Adipose tissue (tissue), 3 donors: Measurements from ENCODE around the gene PRKCQ. TPM values are rescaled to one million over a fixed set of nuclear protein-coding genes. Genes with fewer than 3 reads are reported as not detected.

ENCODE experiments used
- H3K27ac ChIP-seq: one replicate; pipeline ENCODE4 v1.5.1; 2013; ENCODE audit warnings: low read depth, low read length
- WGBS, 3 donors: extraction: QIAGEN DNeasy Blood & Tissue Kit; methylation state at CpG; one replicate each; pipeline ENCODE4 v1.1.7; 2013; 5-methylcytosine and 5-hydroxymethylcytosine counted together
- polyA plus RNA-seq, 3 donors: library from polyadenylated mRNA; stranded (reverse); fragments of 200-250 nt; gene quantifications; one replicate each; pipeline ENCODE4 v1.2.3, GENCODE V29; 2013
- donor health status: healthy with polysubstance abuse.
- donor health status: Bipolar disorder and iron deficiency.
- donor health status: healthy.

The PRKCQ gene
- polyA plus RNA-seq: 1 to 10 TPM in 1 of 3 donors, under 1 TPM in 2; 0.11 to 2.3 (median 0.36) TPM

- WGBS, 3 donors: 0% methylated on average over 33 to 41 of the region's 41 CpGs
These were observed at the start of gene PRKCQ for GRCh38 chr10:6579904-6580278. PRKCQ (minus strand) TSS chr10:6580276; CDS start chr10:6515135, 65,141 bp downstream.

GRCh38 chr10:6625428-6625827 is 45.4 kb upstream of the PRKCQ start:
- no peak overlapping the region for H3K27ac ChIP-seq
- 68 to 83% (median 69%) methylated on average over 4 of the region's 4 CpGs for WGBS, 3 donors

More at GRCh38 chr10:6579904-6580278, at the start of gene PRKCQ:
- no peak within 1 kb of the TSS for H3K27ac ChIP-seq

- WGBS, 3 donors: 32 to 62% (median 59%) methylated on average over 3 of the region's 3 CpGs
- H3K27ac ChIP-seq: no peak overlapping the region
These were observed 44.3 kb upstream of the PRKCQ start for GRCh38 chr10:6624392-6624791.

DNA sequence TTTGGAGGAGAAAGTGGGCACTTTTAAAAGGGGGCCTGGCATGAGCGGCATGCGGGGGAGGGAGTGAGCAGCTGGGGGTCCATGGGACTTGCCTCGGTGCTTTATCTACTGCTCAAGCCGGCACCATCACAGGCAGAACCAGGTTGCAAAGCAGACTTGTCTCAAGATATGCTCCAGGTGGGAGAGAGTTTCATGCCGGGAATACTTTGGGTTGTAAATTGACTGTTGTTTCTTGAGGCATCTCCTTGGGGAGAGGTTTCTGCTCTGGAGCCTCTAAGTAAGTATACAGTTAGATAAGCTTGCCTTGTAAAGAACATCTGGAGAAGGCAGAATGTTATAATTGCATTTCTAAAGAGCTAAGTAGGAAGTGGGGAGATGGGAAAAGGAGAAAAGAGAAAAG is 42.8 kb upstream of the PRKCQ start:
- 72 to 85% (median 82%) methylated on average over 5 of the region's 5 CpGs for WGBS, 3 donors
- H3K27ac ChIP-seq: no peak overlapping the region

DNA sequence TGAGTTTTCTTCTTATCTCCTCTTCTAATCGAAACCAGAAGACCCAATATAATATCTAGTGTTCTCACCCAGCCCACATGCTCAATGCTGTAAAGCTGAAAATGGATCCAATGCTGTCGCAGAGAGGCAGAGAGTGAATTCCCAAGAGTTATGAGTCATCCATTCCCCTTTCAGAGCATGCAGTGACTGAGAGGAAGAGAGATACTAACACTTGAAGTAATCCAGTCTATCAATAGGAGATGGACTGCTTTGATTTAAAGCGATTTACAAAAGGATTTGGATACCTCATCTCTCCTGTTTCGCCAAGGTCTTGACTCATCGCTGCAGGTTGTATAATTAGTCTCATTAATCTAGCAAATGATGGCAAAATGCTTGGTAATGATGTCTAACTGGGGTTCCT is 41.5 kb upstream of the PRKCQ start:
- 60 to 75% (median 66%) methylated on average over 5 of the region's 5 CpGs for WGBS, 3 donors
- no peak overlapping the region for H3K27ac ChIP-seq

DNA sequence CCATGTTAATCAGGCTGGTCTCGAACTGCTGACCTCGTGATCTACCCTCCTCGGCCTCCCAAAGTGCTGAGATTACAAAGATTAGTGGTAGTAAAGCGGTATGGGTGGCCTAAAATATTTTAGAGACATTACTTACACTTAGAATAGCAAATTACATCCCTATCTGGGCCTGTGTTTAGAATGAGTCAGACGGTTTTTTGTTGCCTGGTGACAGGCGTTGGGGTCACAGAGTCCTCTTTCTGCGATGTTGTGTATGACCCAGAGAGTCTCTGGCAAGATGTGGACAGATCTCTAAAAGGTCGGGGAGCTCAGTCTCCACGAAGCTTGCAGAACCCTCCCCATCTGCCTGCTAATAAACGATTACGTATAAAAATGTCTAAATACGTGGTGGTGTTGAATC is 39.6 kb upstream of the PRKCQ start:
- H3K27ac ChIP-seq: no peak overlapping the region
- WGBS, 3 donors: 75 to 89% (median 82%) methylated on average over 12 of the region's 12 CpGs

- 0 to 54% (median 37%) methylated on average over 1 of the region's 1 CpG for whole genome bisulfite sequencing, 3 donors
- H3K27ac ChIP-seq: no peak overlapping the region
These were observed 38.3 kb upstream of the PRKCQ start for GRCh38 chr10:6618340-6618739.

DNA sequence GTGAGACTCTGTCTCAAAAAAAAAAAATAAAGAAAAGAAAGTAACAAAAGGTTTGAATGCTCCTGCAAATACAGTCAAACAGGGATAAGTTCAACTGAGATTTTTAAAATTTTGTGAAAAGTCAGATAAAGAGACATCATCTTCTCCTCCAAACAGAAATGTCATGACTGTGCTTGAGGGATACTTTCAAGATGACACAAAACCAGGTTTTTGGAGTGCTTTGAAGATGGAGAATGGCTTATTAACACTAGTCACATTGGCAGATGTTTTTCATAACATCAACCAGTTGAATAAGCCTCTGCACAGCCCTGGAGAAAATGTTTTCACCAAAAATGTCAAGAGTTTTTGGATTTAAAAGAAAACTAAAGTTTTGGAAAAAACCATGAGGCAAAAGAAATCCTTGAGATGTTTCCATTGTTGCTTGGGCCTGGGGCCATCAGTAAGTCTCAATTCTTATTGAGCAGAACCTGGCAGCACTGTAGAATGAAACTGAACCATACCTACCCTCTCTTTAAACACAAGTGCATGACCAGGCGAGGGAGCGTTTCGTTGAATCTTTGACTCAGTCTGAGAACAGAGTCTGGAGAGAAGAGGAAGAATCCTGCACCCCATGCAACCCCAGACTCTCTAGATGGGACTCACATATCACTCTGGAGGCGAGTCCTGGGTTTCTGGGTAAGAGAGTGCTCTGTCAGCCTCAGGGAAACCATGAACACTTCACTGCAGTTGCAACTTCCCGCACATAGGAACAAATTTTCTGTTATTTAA is 37.4 kb upstream of the PRKCQ start:
- WGBS, 3 donors: 92 to 96% (median 95%) methylated on average over 5 of the region's 5 CpGs
- no peak overlapping the region for H3K27ac ChIP-seq

- WGBS, 3 donors: 86 to 88% (median 86%) methylated on average over 4 of the region's 4 CpGs
These were observed 35.9 kb upstream of the PRKCQ start for GRCh38 chr10:6615971-6616370.

GRCh38 chr10:6612371-6612770 is 32.3 kb upstream of the PRKCQ start:
- no peak overlapping the region for H3K27ac ChIP-seq
- WGBS, 3 donors: 34 to 64% (median 53%) methylated on average over 2 of the region's 2 CpGs

More at GRCh38 chr10:6615971-6616370, 35.9 kb upstream of the PRKCQ start:
- H3K27ac ChIP-seq: no peak overlapping the region

DNA sequence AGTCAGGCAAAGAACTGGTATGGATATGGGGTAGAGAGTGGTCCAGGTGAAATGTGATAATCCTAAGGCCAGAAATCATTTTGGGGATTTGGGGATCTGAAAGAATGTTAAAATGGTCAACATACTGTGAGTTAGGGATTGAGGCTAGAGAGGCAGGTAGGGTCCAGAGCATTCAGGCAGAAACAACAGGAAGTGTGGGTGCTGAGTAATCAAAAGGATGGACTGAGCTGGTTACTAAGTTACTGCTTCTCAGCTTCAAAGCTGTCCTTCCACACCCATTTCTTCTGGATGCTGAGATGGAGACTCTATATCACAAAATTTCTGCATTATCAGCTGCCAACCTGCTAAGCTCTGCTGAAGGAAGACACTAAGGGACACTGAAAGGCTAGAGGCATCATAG is 30.6 kb upstream of the PRKCQ start:
- H3K27ac ChIP-seq: no peak overlapping the region

GRCh38 chr10:6609625-6610024 is 29.5 kb upstream of the PRKCQ start:
- no peak overlapping the region for H3K27ac ChIP-seq

DNA sequence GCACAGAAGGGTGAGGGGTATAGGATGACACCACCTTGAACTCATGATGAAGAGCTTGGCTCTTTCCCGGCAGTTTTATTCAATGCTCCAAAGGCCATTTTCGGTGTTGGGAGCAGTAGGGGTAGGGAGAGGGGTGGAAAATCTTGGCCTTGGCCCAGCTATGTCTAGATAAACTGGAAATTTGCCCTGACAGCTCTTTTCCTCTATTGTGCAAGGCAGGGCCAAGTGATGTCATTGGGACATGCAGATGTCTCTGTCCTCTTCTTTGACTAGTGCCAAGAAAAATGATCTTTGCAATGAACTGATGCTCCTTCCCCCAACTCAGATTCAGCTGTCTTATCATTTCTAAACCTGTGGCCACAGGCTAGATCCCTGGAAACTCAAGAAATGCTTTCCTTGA is 27.7 kb upstream of the PRKCQ start:
- 59 to 77% (median 62%) methylated on average over 2 of the region's 2 CpGs for WGBS, 3 donors
- no peak overlapping the region for H3K27ac ChIP-seq

- WGBS, 3 donors: 40 to 72% (median 42%) methylated on average over 3 of the region's 3 CpGs
- H3K27ac ChIP-seq: no peak overlapping the region
These were observed 27.1 kb upstream of the PRKCQ start for GRCh38 chr10:6607182-6607581.

GRCh38 chr10:6603142-6604125 is 23.4 kb upstream of the PRKCQ start:
- whole genome bisulfite sequencing, 3 donors: 61 to 71% (median 69%) methylated on average over 15 of the region's 15 CpGs
- no peak overlapping the region for H3K27ac ChIP-seq

DNA sequence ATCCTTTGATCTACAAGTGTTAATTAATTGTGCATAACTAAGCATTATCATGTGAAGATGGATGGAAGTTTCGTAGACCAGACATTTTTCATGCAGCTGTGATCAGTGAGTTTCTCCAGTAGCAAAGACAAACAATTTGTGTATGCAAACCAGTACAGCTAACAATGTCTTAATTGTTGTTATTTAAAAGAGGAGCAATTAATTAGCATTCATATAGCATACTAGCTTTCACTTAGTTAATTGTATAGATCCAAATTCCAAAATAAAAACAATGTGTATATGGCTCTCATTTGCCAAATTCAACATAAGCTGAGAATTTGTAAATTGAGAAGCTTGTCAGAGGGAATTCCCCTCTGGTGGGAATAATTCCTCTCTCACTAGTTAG is 22.6 kb upstream of the PRKCQ start:
- 78 to 89% (median 87%) methylated on average over 1 of the region's 1 CpG for WGBS, 3 donors
- no peak overlapping the region for H3K27ac ChIP-seq

DNA sequence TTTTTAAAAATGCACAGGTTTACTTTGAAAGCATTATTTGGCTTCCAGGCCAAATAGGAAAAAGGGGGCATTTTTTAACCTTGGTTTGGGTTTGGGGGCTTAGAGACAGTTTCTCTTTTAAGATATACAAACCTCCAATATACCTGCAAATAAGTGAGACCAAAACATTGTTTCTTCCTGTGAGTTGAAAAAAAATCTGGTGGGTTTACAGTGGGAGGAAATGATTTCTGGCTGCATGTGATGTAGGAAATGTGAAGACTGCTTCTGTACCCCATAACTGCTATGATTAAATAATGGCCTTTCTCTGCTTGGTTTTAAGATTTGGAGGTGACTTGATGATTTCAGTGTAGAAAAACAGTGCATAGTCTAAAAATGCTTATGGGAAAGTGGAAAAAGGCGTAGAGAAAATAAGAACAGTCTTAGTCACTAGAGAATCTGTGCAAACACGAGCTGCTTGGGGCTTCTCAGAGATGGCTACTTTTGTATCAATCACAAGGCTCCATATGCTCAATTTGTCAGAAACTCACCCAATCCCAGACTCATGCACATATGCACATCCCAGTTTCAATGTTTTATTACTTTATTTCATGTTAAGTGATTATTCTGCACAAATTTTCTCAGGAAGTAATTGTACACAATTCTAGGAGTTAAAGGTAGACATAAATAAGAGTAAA is 22.1 kb upstream of the PRKCQ start:
- 83 to 94% (median 93%) methylated on average over 2 of the region's 2 CpGs for WGBS, 3 donors

DNA sequence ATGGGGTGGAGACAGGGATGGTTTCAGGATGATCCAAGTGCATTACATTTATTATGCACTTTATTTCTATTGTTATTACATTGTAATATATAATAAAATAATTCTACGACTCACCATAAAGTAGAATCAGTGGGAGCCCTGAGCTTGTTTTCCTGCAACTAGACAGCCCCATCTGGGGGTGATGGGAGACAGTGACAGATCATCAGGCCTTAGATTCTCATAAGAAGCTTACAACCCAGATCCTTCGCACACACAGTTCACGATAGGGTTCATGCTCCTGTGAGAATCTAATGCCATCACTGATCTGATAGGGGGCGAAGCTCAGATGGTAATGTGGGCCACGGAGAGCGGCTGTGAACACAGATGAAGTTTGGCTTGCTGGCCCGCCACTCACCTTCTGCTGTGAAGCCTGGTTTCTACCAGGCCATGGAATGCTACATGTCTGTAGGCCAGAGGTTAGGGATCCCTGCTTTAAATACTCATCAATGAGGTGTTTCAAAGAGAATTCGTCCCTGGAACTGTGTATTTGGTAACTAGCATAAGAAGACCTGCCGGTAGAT is 21.2 kb upstream of the PRKCQ start:
- no peak overlapping the region for H3K27ac ChIP-seq
- WGBS, 3 donors: 81 to 88% (median 82%) methylated on average over 9 of the region's 9 CpGs

More for the DNA sequence above, 22.1 kb upstream of the PRKCQ start:
- H3K27ac ChIP-seq: no peak overlapping the region
